HG03196 (cell line): ENCODE results near the gene MTIF2.
"Not testable (repeated sequence)": the region's sequence is repeated elsewhere in the genome, so short reads cannot be mapped to it uniquely, and the experiment has no call there.

ENCODE experiments used
- ATAC-seq: cut with Tn5 transposase; IDR thresholded peaks from one replicate; pipeline ENCODE4 v1.9.1; 2021; ENCODE audit not compliant: unreplicated experiment

The MTIF2 gene

GRCh38 chr2:55245411-55245810 lies 23.6 kb downstream of the MTIF2 start:
- ATAC-seq: no peak

GRCh38 chr2:55242617-55243016 lies 26.4 kb downstream of the MTIF2 start:
- no peak for ATAC-seq

- ATAC-seq: not testable (repeated sequence)
Measured at GRCh38 chr2:55241582-55241981, 27.4 kb downstream of the MTIF2 start.

GRCh38 chr2:55239656-55240222 lies 29.3 kb downstream of the MTIF2 start:
- ATAC-seq: no peak

GRCh38 chr2:55236992-55237543 lies 32.0 kb downstream of the MTIF2 start:
- ATAC-seq: no peak

- no peak for ATAC-seq
Measured at GRCh38 chr2:55235724-55236538, 33.1 kb downstream of the MTIF2 start.

GRCh38 chr2:55233658-55233940 lies 35.4 kb downstream of the MTIF2 start:
- no peak for ATAC-seq

GRCh38 chr2:55232863-55233657 lies 36.0 kb downstream of the MTIF2 start:
- ATAC-seq: peak; percentile 22

GRCh38 chr2:55232084-55232862 lies 36.8 kb downstream of the MTIF2 start, which contains the start of the genes CLHC1 and RPS27A:
Gene CLHC1, minus strand, starts transcription at chr2:55232293. Its CDS starts 9,882 bp downstream, at chr2:55222411.
Gene RPS27A, plus strand, starts transcription at chr2:55232688. Its CDS starts 137 bp downstream, at chr2:55232825.
- peak; percentile 91 for ATAC-seq

GRCh38 chr2:55231546-55232083 lies 37.4 kb downstream of the MTIF2 start:
- ATAC-seq: no peak

- no peak for ATAC-seq
Measured at GRCh38 chr2:55230551-55230950, 38.5 kb downstream of the MTIF2 start.

GRCh38 chr2:55229221-55229620 lies 39.8 kb downstream of the MTIF2 start:
- no peak for ATAC-seq

- ATAC-seq: no peak
Measured at GRCh38 chr2:55228226-55228563, 40.8 kb downstream of the MTIF2 start.

- not testable (repeated sequence) for ATAC-seq
Measured at GRCh38 chr2:55227437-55228225, 41.4 kb downstream of the MTIF2 start.

- ATAC-seq: no peak
Measured at GRCh38 chr2:55225481-55226020, 43.5 kb downstream of the MTIF2 start.

GRCh38 chr2:55224761-55225261 lies 44.2 kb downstream of the MTIF2 start:
- ATAC-seq: no peak

- ATAC-seq: no peak
Measured at GRCh38 chr2:55223958-55224760, 44.9 kb downstream of the MTIF2 start.

GRCh38 chr2:55213822-55214221 lies 55.2 kb downstream of the MTIF2 start:
- no peak for ATAC-seq
